Effector memory CD4-positive, alpha-beta T cell (primary cell): Measurements from ENCODE around the gene POLD2.

Experiments
- DNase-seq, 3 donors: peaks; one replicate each; pipeline ENCODE4 v3.0.0-alpha.2; 2020
- H3K27ac ChIP-seq: 2 replicates; pipeline ENCODE4 v1.7.0; 2013; ENCODE audit warnings: mild to moderate bottlenecking, low read length, moderate library complexity; ENCODE audit not compliant: insufficient read depth, poor library complexity, severe bottlenecking
- H3K27me3 ChIP-seq: replicated peaks from 2 replicates; pipeline ENCODE4 v1.7.0; 2013; ENCODE audit warnings: mild to moderate bottlenecking, low read length; ENCODE audit not compliant: insufficient read depth, control insufficient read depth, poor library complexity, severe bottlenecking
- H3K36me3 ChIP-seq: 2 replicates; pipeline ENCODE4 v1.7.0; 2013; ENCODE audit warnings: mild to moderate bottlenecking, low read length, moderate library complexity; ENCODE audit not compliant: control insufficient read depth, insufficient read depth
- H3K4me1 ChIP-seq: 2 replicates; pipeline ENCODE4 v1.7.0; 2013; ENCODE audit warnings: low read length, mild to moderate bottlenecking; ENCODE audit not compliant: control insufficient read depth, insufficient read depth, poor library complexity, severe bottlenecking
- H3K4me3 ChIP-seq: 2 replicates; pipeline ENCODE4 v1.7.0; 2013; ENCODE audit warnings: low read length, low read depth, mild to moderate bottlenecking; ENCODE audit not compliant: insufficient read depth, poor library complexity, severe bottlenecking
- H3K9me3 ChIP-seq: 2 replicates; pipeline ENCODE4 v1.7.0; 2013; ENCODE audit warnings: mild to moderate bottlenecking, low read length, moderate library complexity; ENCODE audit not compliant: control insufficient read depth

Gene POLD2

DNA sequence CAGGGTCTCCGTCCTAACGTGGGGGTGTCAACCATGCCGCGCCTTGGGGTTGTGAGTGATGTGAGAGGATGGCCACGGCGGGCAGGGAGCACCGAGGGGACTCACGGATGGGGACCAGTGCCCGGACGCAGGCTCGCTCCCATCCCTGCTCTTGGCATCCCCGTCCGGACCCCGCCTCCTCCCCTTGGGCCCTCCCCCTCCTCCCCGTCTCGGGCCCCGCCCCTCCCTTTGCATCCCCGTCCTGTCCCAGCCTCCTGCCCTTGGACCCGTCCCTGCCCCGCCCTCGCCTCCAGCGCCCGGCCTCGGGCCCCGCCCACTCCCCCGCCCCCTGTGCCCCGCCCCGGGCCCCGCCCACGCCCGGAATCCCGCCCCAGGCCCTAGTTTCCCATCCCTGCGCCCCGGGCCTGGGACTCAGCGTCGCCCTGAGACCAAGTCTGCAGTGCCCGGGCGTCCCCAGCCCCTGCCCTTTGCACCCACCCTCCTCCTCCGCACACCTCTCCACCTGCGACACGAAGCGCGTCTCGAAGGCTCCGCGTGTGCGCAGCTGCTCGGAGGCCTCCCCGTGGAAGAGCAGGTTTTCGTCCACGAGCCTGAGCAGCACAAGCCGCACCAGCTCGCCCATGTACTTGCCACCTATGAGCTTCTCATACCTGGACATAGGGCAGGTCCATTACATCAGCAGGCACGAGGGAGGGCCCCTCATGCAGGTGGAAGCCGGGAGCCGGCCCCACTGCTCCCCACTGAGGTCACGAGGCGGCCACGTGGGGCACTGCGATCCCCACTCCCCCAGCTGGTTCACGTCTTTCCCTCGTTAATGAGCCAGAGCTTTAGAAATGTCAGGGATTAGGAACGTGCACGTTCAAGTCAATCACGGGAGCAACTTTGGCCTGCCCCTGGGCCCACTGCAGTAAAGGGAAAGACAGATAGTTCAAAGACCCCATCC is 22.9 kb upstream of the POLD2 start:
- Histone ChIP-seq H3K4me1 (peaks cover 7% of the 10 kb centered on the region), H3K36me3 (no peaks in the 10 kb centered on the region), H3K27me3 (no peaks in the 10 kb centered on the region), H3K27ac (no peak overlapping the region), H3K9me3 (no peaks in the 10 kb centered on the region), H3K4me3 (peak overlapping the region; percentile 42)
- DNase-seq: peak; percentile 43 to 73 (median 53)

DNA sequence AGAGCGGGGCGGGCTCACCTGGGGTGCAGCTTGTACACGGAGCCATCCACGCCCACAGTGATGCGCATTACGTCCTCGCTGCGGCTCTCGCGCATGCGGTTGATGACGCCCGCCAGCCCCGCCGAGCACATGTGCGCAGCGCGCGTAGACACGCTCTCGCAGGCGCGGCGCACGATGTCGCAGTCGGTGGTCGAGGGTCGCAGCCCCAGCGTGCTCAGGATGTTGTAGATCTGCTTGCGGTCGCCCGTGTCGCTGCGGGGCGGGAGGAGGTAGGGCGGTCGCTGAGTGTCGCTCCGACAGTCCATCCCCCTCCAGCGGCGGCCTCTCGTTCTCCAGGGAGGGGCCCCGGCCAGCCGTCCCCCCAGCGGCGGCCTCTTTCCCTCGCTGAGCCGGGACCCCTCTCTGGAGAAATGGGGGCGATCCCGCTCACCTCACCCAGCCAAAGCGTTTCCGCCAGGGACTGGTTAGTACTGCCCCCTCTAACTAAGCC is 22.2 kb upstream of the POLD2 start:
- Histone ChIP-seq H3K9me3 (no peaks in the 10 kb centered on the region), H3K27me3 (no peaks in the 10 kb centered on the region), H3K36me3 (no peaks in the 10 kb centered on the region), H3K4me1 (peaks cover 7% of the 10 kb centered on the region), H3K4me3 (peak overlapping the region; percentile 42), H3K27ac (no peak overlapping the region)
- peak; percentile 32 to 45 (median 41) for DNase-seq

- Histone ChIP-seq H3K4me3 (peak overlapping the region; percentile 42), H3K4me1 (peaks cover 7% of the 10 kb centered on the region)
These were observed 21.7 kb upstream of the POLD2 start for GRCh38 chr7:44144968-44145478.

GRCh38 chr7:44144426-44144967 is 21.1 kb upstream of the POLD2 start:
- Histone ChIP-seq H3K27me3 (no peaks in the 10 kb centered on the region), H3K27ac (no peak overlapping the region), H3K9me3 (no peaks in the 10 kb centered on the region), H3K36me3 (no peaks in the 10 kb centered on the region), H3K4me3 (no peak overlapping the region), H3K4me1 (peaks cover 7% of the 10 kb centered on the region)
- DNase-seq: no peak

More at GRCh38 chr7:44144968-44145478, 21.7 kb upstream of the POLD2 start:
- no peaks in the 10 kb centered on the region for H3K27me3 ChIP-seq
- H3K9me3 ChIP-seq: no peaks in the 10 kb centered on the region
- no peaks in the 10 kb centered on the region for H3K36me3 ChIP-seq
- no peak overlapping the region for H3K27ac ChIP-seq
- no peak for DNase-seq

DNA sequence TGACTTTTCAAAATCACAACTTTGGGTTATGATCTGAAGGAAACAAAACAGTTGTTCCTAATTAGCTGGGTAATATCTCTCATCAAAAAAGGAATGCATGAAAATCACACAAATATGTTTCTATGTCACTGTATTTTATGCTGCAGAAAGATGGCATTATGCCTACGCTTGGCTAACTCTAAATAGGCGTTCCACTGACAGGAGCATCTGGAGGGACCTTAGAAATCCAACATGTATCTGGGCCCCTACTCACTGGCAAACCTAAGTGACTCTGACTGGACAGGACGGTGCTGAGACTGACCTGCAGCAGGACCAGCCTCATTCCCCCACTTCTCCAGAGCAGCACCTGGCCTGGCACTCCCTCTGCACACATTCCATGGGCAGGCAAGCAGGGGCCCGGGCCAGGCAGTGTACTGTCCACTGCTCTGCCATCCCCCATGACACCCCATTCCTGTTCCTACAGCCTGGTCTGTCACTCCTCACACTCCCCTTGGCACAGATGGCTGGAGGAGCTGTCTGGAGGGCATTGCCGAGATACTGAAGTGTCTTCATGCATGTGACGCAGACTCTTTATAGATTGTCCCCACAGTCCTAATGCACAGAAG is 20.4 kb upstream of the POLD2 start:
- H3K27me3 ChIP-seq: no peaks in the 10 kb centered on the region
- H3K36me3 ChIP-seq: no peaks in the 10 kb centered on the region
- H3K9me3 ChIP-seq: no peaks in the 10 kb centered on the region
- peaks cover 7% of the 10 kb centered on the region for H3K4me1 ChIP-seq
- H3K27ac ChIP-seq: no peak overlapping the region
- no peak overlapping the region for H3K4me3 ChIP-seq
- DNase-seq: no peak

- H3K9me3 ChIP-seq: no peaks in the 10 kb centered on the region
- peaks cover 7% of the 10 kb centered on the region for H3K4me1 ChIP-seq
- H3K36me3 ChIP-seq: no peaks in the 10 kb centered on the region
- no peaks in the 10 kb centered on the region for H3K27me3 ChIP-seq
- H3K4me3 ChIP-seq: no peak overlapping the region
- H3K27ac ChIP-seq: no peak overlapping the region
- DNase-seq: no peak
These were observed 18.7 kb upstream of the POLD2 start for GRCh38 chr7:44142028-44142427.

DNA sequence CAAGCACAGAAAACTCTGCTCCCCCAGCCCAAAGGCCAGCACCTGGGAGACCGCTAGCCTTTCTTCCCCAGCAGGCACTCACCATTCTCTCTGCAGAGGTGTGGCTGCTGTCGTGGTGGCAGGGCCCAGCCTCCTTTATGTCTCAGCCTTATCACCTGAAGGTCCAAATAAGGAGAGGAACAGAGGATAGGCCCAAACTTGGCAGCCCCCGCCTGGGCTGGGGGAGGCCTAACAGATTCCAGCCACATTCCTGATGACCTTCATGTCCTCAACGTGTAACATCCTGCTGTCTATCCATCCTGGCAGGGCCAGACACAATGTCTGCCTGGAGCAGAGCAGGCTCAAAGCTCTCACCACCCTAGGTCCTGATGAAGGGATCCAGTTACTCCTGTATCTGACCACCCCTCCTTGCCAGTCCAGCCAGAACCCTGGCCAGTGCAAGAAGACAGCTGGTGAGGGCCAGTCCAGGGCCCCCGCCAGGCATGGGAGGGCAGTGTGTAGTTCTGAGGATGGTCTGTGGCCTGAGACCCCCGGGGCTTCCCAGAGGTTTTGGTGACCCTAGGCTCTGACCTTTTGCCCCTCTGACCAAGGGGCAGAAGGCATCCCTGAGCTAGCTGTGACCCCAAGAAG is 18.0 kb upstream of the POLD2 start, which contains the start of gene MYL7:
TSS of gene MYL7 (minus strand) at position 112 of the 630 bp plus-strand sequence. CDS start at position 85, 27 bp downstream.
- H3K9me3 ChIP-seq: no peaks in the 10 kb centered on the region
- H3K4me1 ChIP-seq: peaks cover 7% of the 10 kb centered on the region
- H3K36me3 ChIP-seq: no peaks in the 10 kb centered on the region
- H3K4me3 ChIP-seq: no peak within 1 kb of the TSS
- no peak for DNase-seq
- H3K27ac ChIP-seq: no peak within 1 kb of the TSS
- H3K27me3 ChIP-seq: no peaks in the 10 kb centered on the region

DNA sequence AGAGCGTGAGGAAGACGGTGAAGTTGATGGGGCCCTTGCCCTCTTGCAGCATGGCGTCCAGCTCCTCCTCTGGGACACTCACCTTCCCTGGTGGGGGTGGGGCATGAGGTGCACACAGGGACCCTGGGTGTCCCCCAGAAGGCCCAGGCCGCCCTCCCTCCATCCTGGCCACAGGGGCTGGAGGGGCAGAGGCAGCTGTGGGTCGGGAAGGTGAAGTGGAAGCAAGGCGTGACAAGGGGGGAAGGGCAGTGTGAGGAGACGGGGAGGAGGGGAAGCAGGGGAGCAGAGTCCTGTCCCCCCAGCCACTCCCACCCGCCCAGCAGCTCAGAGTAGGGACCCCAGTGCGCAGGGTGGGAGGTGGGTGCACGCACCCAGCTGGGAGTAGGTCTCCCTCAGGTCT is 17.0 kb upstream of the POLD2 start:
- no peaks in the 10 kb centered on the region for H3K9me3 ChIP-seq
- DNase-seq: no peak
- no peak overlapping the region for H3K27ac ChIP-seq
- no peaks in the 10 kb centered on the region for H3K36me3 ChIP-seq
- no peaks in the 10 kb centered on the region for H3K27me3 ChIP-seq
- peaks cover 3% of the 10 kb centered on the region for H3K4me1 ChIP-seq
- H3K4me3 ChIP-seq: no peak overlapping the region

DNA sequence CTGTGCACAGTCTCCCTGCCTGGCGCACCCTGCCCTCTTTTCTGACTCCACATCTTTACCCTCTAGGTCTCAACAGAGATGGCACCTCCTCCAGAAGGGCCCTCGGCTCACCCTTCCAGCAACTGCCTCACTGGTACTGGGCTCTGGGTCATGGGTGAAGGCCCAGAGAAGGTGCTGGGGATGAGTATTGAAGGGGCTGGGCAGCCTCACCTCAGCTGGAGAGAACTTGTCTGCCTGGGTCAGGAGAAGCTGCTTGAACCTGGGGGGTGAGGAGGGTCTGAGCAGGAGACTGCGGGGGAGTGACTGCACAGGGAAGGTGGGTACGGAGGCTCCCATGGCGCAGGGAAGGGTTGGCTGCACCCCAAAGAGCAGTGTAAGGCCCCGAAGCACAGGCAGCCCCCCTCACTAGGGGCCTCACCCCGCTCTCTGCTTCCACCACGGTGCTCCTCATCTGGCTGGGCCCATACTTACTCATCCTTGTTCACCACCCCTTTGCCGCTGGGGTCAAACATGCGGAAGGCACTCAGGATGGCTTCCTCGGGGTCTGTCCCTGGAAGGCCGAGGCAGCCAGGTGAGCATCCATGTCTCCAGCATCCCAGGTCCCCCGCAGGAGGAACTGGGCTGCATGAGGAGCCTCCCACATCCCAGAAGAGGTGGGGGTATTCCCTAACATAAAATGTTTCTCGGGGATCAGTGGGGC is 16.1 kb upstream of the POLD2 start:
- Histone ChIP-seq H3K9me3 (no peaks in the 10 kb centered on the region), H3K27me3 (no peaks in the 10 kb centered on the region), H3K36me3 (no peaks in the 10 kb centered on the region), H3K4me1 (no peaks in the 10 kb centered on the region), H3K4me3 (no peak overlapping the region), H3K27ac (no peak overlapping the region)
- no peak for DNase-seq
